ENCODE data around the gene ZBTB7B. TPM values are rescaled to one million over a fixed set of nuclear protein-coding genes. Genes with fewer than 3 reads are reported as not detected.
A peak's percentile ranks its signal among the peaks of the same experiment; 100 is the strongest.
"Not testable (repeated sequence)": the region's sequence is repeated elsewhere in the genome, so short reads cannot be mapped to it uniquely, and the experiment has no call there.

ZBTB7B gene
- total RNA-seq, 1 donor from 2014 or later = 147 TPM

DNA sequence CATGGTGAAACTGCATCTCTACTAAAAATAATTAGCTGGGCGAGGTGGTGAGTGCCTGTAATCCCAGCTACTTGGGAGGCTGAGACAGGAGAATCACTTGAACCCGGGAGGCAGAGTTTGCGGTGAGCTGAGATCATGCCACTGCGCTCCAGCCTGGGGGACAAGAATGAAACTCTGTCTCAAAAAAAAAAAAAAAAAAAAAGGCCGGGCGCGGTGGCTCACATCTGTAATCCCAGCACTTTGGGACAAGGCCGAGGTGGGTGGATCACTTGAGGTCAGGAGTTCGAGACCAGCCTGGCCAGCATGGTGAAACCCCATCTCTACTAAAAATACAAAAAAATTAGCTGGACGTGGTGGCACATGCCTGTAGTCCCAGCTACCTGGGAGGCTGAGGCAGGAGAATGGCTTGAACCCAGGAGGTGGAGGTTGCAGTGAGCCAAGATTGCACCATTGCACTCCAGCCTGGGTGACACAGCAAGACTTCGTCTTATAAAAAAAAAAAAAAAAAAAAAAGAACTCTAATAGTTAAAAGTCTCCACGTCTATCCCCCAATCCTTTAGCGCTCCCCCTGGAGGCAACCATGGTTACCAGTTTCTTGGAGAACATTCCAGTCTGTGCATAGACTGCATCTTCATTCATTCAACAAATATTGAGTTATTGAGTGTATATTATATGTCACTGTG is 7.2 kb upstream of the ZBTB7B start:
- H3K4me3 Mint-ChIP-seq (ENCODE audit: low read depth); intact Hi-C loops (cut with micrococcal nuclease); H3K9me3 Mint-ChIP-seq; H3K36me3 Mint-ChIP-seq (ENCODE audit: low read depth); H3K27me3 Mint-ChIP-seq (ENCODE audit: low read depth); DNase-seq (ENCODE audit: low spot score); H3K27ac Mint-ChIP-seq: not testable (repeated sequence)
- H3K4me1 Mint-ChIP-seq (ENCODE audit: low read depth) = peaks cover 30% of the 10 kb centered on the region

DNA sequence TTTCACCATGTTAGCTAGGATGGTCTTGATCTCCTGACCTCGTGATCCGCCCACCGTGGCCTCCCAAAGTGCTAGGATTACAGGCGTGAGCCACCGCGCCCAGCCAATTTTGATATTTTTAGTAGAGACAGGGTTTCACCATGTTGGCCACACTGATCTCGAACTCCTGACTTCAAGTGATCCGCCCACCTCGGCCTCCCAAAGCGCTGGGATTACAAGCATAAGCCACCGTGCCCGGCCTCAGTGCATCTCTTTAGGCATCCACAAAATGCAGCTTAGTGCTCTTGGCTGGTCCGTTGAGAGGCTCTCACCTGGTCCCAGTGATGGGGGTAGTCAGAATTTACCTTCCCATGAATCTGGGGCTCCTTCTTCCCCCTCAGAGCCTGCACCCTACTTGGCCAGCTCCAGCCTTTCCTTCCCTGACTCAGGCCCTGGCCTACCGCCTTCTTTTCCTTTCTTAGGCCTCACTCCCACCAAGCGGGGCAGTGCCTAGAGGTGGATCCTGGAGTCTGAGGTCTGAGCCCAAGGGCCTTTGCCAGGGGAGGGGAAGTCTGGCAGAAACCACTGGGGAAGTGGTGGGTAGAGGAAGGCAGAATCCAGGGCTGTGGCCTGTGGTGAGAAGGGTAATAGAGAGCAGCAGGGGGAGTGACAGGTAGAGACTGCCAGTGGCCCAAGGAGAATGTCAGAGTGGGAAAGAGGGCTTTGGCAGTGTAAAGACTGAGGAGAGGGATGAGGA is 5.5 kb upstream of the ZBTB7B start:
- Mint-ChIP-seq H3K27me3 (ENCODE audit: low read depth) (no peaks in the 10 kb centered on the region), H3K36me3 (ENCODE audit: low read depth) (no peaks in the 10 kb centered on the region), H3K9me3 (no peaks in the 10 kb centered on the region), H3K27ac (peak overlapping the region; percentile 32), H3K4me3 (ENCODE audit: low read depth) (no peak overlapping the region), H3K4me1 (ENCODE audit: low read depth) (peaks cover 30% of the 10 kb centered on the region)
- DNase-seq (ENCODE audit: low spot score) = no peak
- intact Hi-C loops (cut with micrococcal nuclease) = no loop called here

DNA sequence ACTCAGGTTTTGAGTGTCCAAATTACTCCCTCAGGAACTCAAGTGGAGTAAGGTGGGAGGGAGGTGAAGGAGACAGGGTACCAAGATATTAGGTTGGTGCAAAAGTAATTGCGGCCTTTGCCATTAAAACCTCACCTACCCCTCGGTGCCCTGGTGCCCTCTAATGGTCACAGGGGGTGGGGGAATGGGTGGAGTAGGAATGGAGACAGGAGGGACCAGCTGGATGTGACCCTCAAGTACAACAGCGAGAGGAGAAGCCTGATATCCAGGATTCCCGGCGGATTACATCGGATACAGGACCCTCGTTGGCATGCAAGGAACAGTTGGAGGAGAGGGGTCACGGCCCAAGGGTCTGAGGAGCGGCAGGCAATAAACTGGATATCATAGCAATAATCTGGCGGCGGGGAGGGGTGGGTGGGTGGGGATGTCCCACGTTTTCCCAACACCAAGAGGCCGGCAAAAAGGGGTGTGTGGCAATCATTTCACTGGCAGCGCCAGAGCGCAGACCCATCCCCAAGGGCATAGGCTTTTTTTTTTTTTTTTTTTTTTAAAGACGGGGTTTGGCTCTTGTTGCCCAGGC is 4.3 kb upstream of the ZBTB7B start:
- DNase-seq (ENCODE audit: low spot score) = no peak
- Mint-ChIP-seq H3K27me3 (ENCODE audit: low read depth) (no peaks in the 10 kb centered on the region), H3K36me3 (ENCODE audit: low read depth) (peaks cover 5% of the 10 kb centered on the region), H3K27ac (peak overlapping the region; percentile 76), H3K4me1 (ENCODE audit: low read depth) (peaks cover 30% of the 10 kb centered on the region), H3K4me3 (ENCODE audit: low read depth) (peak overlapping the region; percentile 45), H3K9me3 (no peaks in the 10 kb centered on the region)
- intact Hi-C loops (cut with micrococcal nuclease) = no loop called here

DNA sequence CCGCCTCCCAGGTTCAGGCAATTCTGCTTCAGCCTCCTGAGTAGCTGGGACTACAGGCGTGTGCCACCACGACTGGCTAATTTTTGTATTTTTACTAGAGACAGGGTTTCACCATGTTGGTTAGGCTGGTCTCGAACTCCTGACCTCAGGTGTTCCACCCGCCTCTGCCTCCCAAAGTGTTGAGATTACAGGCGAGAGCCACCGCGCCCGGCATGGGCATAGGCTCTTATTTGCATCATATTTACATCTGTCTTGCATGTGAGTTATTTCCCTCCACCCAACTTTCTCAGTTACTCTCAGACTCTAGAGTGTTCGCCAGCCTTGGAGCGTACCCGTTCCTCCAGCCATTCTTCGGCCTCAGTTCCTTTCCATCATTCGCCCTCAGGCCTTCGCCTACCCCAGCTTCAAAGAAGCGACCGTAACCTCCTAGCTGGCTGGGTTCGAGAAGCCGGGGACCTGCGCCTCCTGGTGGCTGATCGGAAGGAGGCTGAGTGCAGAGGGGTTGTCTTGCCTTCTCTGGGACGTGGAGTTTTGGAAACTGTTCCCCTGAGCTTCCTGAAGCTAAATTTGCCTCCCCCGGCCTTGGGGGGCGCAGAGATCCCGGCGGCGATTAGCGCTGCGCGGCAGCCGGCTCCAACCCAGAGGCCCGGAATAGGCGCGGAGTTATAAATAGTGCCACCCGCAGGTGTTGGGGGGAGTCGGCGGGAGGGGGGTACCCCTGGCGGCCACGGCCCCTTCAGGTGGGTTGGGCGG is 3.6 kb upstream of the ZBTB7B start:
- Mint-ChIP-seq H3K4me3 (ENCODE audit: low read depth) (peak overlapping the region; percentile 75), H3K9me3 (no peaks in the 10 kb centered on the region), H3K27ac (peak overlapping the region; percentile 83), H3K36me3 (ENCODE audit: low read depth) (peaks cover 9% of the 10 kb centered on the region), H3K27me3 (ENCODE audit: low read depth) (no peaks in the 10 kb centered on the region), H3K4me1 (ENCODE audit: low read depth) (peaks cover 31% of the 10 kb centered on the region)
- peak; percentile 62 for DNase-seq (ENCODE audit: low spot score)
- intact Hi-C loops (cut with micrococcal nuclease) = loop anchor here (1.0 kb wide), 2 partner anchors 16 to 24 kb away; partner anchors contain the start of gene FLAD1

DNA sequence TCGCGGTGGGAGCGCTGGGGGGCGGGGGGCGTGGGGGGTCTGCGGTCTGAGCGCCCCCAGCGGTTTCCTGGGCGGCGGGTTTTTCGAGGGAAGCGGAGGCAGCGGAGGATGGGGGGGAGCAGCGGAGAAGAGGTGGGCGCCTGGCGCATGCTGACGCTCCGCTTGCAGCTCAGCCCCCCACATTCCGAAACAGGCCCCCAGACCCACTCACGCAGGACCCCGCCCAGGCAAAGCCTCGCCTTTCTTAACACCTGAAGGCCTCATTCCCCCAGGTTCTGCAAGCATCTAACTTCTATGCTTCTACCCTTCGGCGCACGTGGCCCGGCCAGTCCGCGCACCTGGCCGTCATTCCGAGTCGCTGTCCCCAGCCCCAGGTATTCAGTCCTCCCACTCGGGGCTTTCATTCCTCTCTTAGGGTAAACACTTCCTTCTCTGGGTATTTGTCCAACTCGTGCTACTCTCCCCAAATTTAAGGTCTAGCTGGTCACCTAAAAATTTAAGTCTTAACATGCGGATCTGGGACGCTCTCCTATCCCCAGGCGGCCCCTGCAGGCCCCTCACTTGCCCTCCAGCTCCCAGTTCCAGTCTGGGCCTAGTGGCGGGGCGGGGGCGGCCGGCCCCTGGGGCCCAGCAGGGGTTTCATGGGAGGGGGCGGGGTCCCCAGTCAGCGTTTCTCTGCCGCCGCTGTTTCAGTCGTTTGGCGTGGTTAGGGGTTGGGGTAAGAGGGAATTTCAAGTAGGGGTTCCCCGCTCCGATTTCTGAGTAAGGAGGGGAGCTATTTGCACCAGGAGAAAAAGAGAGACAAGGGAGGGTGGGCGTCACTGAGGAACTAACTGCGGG is 2.8 kb upstream of the ZBTB7B start:
- no peak for DNase-seq (ENCODE audit: low spot score)
- Mint-ChIP-seq H3K27me3 (ENCODE audit: low read depth) (no peaks in the 10 kb centered on the region), H3K4me1 (ENCODE audit: low read depth) (peaks cover 39% of the 10 kb centered on the region), H3K4me3 (ENCODE audit: low read depth) (peak overlapping the region; percentile 97), H3K9me3 (no peaks in the 10 kb centered on the region), H3K36me3 (ENCODE audit: low read depth) (peaks cover 14% of the 10 kb centered on the region), H3K27ac (peak overlapping the region; percentile 93)
- intact Hi-C loops (cut with micrococcal nuclease) = loop anchor here (1.0 to 10.0 kb wide), 7 partner anchors 16 to 442 kb away; partner anchors contain the start of genes FLAD1, PBXIP1 and UBE2Q1

DNA sequence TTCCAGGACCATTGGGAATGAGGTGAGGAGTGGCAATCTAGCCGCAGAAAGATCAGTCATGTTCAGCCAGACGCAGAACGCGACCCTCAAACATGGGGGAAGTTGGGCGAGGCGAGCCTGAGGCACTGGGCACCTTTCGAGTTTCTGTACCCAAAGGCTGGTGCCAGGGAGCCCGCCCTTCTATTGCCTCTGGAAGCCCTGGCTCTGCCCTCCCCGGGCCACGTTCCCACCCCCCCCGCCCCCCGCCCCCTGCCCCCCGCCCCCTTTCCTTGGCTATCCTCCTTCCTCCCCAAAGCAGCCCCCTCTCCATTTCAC is 2.2 kb upstream of the ZBTB7B start:
- DNase-seq (ENCODE audit: low spot score) = no peak
- no peaks in the 10 kb centered on the region for H3K9me3 Mint-ChIP-seq
- H3K4me3 Mint-ChIP-seq (ENCODE audit: low read depth) = peak overlapping the region; percentile 97
- H3K27ac Mint-ChIP-seq = peak overlapping the region; percentile 93
- H3K36me3 Mint-ChIP-seq (ENCODE audit: low read depth) = peaks cover 14% of the 10 kb centered on the region
- H3K27me3 Mint-ChIP-seq (ENCODE audit: low read depth) = no peaks in the 10 kb centered on the region
- peaks cover 38% of the 10 kb centered on the region for H3K4me1 Mint-ChIP-seq (ENCODE audit: low read depth)
- intact Hi-C loops (cut with micrococcal nuclease) = loop anchor here (1.0 to 10.0 kb wide), 5 partner anchors 17 to 443 kb away; partner anchors contain the start of genes PBXIP1 and UBE2Q1

DNA sequence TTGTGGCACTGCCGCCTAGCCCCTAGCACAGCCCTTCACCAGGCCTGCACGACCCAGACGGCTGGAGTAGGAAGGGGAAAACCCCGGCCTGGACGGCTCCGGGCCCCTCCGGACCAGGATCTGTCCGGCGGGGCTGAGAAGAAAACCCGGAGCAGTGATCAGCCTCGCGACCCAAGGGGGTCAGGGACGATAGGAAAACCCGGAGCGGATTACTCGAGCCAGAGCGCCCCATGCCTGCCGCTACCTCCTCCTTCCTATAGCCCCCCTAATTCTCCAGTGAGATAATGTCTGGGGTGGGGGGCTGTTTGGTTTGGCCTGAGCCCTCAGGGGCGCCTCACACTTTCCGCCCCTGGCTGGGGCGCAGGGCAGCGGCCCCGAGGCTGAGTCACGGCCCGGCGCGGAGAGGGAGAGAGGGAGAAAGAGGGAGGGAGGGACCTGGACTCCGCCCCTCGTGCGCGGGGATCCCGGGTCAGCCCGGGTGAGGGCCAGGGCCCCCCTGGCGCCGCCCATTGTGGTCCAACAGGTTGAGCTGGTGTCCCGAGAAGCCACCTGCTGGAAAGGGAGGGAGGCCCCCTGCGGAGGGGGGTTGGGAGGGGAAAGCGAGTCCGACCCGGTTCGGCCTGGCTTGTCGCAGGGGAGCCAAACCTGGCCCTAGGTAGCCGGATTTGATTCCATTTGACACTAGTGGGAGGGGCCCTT is 1.7 kb upstream of the ZBTB7B start:
- intact Hi-C loops (cut with micrococcal nuclease) = loop anchor here (1.0 to 10.0 kb wide), 6 partner anchors 8 to 444 kb away; partner anchors contain the start of genes PBXIP1 and UBE2Q1
- peak overlapping the region; percentile 97 for H3K4me3 Mint-ChIP-seq (ENCODE audit: low read depth)

DNA sequence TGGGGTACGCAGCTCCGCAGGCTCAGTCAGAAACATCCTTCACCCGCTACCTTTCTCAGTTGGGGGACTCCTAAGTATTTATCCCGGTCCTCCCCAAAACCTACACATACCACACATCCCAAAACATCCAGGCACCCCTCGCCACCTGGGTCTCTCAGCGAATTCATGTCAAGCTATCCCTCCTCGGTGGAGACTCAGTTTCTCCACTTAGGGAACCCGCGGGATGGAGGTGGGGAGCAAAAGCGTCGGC is 1.3 kb upstream of the ZBTB7B start:
- Mint-ChIP-seq H3K36me3 (ENCODE audit: low read depth) (peaks cover 18% of the 10 kb centered on the region), H3K27me3 (ENCODE audit: low read depth) (no peaks in the 10 kb centered on the region), H3K4me3 (ENCODE audit: low read depth) (peak overlapping the region; percentile 97), H3K9me3 (no peaks in the 10 kb centered on the region), H3K4me1 (ENCODE audit: low read depth) (peaks cover 41% of the 10 kb centered on the region), H3K27ac (peak overlapping the region; percentile 83)
- intact Hi-C loops (cut with micrococcal nuclease) = loop anchor here (1.0 to 10.0 kb wide), 5 partner anchors 8 to 444 kb away; partner anchors contain the start of genes PBXIP1 and UBE2Q1
- no peak for DNase-seq (ENCODE audit: low spot score)

More for the DNA sequence above, 1.7 kb upstream of the ZBTB7B start:
- Mint-ChIP-seq H3K4me1 (ENCODE audit: low read depth) (peaks cover 40% of the 10 kb centered on the region), H3K27ac (peak overlapping the region; percentile 83), H3K27me3 (ENCODE audit: low read depth) (no peaks in the 10 kb centered on the region), H3K9me3 (no peaks in the 10 kb centered on the region), H3K36me3 (ENCODE audit: low read depth) (peaks cover 14% of the 10 kb centered on the region)
- peak; percentile 82 for DNase-seq (ENCODE audit: low spot score)

DNA sequence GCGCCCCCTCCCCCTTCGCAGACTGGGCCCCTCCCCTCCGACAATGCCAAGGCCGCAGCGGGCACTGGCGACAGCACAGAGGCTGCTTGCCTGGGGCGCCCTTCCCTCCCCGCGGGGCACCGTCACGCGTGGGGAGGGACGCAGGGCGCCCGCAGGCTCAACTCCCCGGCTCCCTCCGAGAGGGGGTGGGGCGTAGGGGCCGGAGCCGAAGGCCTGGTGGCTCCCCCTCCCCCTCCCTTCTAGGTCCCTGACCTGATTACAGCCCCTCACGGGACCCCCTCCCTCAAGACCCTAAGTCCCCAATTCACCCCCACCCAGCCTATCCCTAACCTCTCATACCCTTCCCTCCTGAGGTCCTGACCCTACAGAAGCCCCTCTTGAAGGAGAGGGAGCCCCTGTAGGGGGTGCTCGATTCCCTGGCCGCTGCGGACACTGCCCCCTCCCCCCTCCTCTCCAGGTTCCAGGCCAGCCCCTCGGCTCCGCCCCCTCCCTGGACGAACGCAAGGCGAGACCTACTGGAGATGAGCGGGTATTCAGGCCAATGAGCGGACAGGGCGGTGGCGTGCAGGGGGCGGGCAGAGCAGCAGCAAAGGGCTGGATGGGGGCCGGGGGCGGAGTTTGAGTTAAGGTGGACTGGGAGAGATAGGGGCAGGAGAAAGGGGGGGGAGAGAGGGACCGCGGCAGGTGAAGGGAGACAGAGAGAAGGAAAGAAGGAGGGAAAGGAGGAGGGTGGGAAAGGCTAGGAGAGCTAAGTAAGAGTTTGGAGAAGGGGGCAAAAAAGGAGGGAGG is 733 bp upstream of the ZBTB7B start:
- Mint-ChIP-seq H3K4me1 (ENCODE audit: low read depth) (peaks cover 47% of the 10 kb centered on the region), H3K27me3 (ENCODE audit: low read depth) (no peaks in the 10 kb centered on the region), H3K9me3 (no peaks in the 10 kb centered on the region), H3K4me3 (ENCODE audit: low read depth) (peak overlapping the region; percentile 97), H3K36me3 (ENCODE audit: low read depth) (peaks cover 19% of the 10 kb centered on the region), H3K27ac (peak overlapping the region; percentile 97)
- DNase-seq (ENCODE audit: low spot score) = peak; percentile 98
- intact Hi-C loops (cut with micrococcal nuclease) = loop anchor here (1.0 to 10.0 kb wide), 5 partner anchors 7 to 445 kb away; partner anchors contain the start of genes PBXIP1 and UBE2Q1

DNA sequence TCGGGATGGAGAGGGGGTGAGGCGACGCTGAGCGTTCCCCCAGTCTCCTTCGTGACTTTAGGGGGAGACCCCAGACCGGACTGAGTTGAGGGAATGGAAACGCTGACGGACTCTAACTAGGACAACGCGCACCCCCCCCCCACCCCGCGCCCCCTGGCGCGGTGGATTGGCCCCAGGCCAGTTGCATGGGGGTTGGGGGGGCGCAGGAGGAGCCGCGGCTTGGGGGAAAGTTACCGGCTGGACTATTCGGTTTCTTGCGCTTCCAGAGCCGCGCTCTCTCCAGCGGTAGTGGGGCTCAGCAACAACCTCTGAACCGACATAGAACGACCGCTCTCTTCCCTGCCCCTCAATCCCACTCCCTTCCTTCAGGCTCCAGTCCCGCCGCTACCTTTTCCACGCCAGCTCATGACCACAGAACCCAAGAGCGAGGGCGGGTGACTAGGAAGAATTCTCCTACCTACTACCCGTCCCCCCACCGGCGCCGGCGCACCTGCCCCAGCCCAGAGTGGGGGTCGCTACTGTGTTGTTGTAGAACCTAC is 694 bp downstream of the ZBTB7B start:
- intact Hi-C loops (cut with micrococcal nuclease) = loop anchor here (5.0 to 10.0 kb wide), 4 partner anchors 48 to 446 kb away; partner anchors contain the start of genes PBXIP1 and UBE2Q1
- H3K36me3 Mint-ChIP-seq (ENCODE audit: low read depth) = peaks cover 19% of the 10 kb centered on the region
- H3K27ac Mint-ChIP-seq = peak overlapping the region; percentile 89
- H3K4me1 Mint-ChIP-seq (ENCODE audit: low read depth) = peaks cover 38% of the 10 kb centered on the region
- no peaks in the 10 kb centered on the region for H3K27me3 Mint-ChIP-seq (ENCODE audit: low read depth)
- no peak for DNase-seq (ENCODE audit: low spot score)
- peak overlapping the region; percentile 94 for H3K4me3 Mint-ChIP-seq (ENCODE audit: low read depth)
- H3K9me3 Mint-ChIP-seq = no peaks in the 10 kb centered on the region

All from activated T-helper 2 cell treated with anti-CD3 and anti-CD28 coated beads, Interferon-gamma antibody, Interleukin-2, Interleukin-4, amounts not matched to agents 10 μg/mL and 5 μg/mL and 100 μg/mL, durations not matched to agents 14 hours and 24 hours and 36 hours (primary cell).